CD1c-positive myeloid dendritic cell (primary cell): ENCODE results near the gene AKAP7.
"Not testable (repeated sequence)": the region's sequence is repeated elsewhere in the genome, so short reads cannot be mapped to it uniquely, and the experiment has no call there.

ENCODE experiments used
- DNase-seq: peaks from one replicate; pipeline ENCODE4 v3.0.0-alpha.2; 2016; ENCODE audit errors: extremely low spot score

The AKAP7 gene

DNA sequence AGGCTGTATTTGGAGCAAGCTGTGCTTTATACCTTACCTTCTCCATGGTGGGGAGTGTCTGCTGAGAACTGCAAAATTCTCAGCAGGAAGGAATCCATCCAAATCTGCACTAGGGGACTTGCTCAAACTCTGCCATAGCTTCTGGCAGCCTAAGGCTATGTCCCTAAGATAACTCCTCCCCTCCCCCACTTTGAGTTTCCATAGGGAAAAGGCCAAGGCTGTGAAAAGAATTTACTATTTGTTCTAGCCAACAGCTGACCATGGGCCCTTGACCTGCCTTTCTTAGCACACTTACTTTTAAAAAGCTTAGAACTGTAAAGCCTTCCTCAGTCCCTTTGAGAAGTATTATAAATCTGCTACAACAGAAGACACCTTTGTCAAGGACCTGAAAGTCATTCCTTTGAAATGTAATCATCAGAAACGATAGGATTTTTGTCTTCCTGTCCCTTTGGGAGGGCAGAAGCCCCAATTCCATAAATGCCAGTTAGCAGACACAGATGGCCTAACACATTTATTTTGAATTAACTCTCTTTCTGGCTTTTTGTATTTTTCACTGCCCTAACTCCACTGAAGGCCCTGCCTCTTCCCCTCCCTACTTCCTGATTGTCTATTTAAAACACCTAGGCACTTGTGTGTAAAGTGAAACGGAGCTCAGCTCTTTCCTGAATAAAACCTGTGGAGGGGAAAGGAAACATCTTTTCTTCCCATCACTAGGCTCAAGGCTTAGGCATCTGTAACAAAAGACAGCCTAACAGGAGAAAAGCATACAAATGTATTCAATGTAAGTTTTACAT is 157.1 kb downstream of the AKAP7 start:
- no peak for DNase-seq

DNA sequence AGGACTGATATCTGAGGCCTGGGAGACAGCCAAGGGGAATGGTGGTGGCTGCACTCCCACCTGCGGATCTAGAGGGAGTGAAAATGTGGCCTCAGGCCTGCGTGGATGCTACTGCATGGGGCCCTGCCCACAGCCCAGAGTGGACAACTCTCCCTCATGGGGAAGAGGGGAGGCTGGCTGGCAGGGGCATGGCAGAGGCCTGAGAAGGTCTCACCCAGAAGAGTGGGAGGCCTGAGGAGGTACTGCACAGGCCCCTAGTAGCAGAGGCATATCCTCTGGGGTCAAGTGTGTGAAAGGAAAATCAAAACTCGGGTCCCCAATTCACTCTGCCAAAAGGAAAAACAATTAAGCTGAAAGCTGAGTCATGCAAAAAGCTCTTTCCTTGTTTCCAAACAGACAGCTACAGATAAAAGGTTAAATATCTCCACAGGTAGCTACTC is 158.2 kb downstream of the AKAP7 start:
- no peak for DNase-seq

DNA sequence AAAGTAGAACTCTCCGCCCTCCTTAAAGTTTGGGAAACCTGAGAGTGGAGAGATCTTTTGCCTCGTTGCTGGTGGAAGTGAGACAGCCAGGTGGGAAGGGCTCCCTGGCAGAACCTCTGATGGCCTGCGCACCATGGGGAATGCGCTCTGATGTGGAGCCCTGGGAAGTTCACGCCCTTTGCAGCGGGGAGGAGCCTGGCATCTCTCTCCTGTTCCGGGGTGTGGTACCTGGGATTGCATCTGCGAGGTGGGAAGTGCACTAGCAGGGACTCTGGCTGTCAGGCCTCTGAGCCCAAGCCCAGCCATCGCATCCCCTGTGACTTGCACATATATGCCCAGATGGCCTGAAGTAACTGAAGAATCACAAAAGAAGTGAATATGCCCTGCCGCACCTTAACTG is 159.8 kb downstream of the AKAP7 start:
- no peak for DNase-seq

DNA sequence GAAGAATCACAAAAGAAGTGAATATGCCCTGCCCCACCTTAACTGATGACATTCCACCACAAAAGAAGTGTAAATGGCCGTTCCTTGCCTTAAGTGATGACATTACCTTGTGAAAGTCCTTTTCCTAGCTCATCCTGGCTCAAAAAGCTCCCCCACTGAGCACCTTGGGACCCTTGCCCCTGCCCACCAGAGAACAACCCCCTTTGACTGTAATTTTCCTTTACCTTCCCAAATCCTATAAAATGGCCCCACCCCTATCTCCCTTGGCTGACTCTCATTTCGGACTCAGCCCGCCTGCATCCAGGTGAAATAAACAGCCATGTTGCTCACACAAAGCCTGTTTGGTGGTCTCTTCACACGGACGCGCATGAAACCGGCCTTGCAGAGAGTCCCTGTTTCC is 165.6 kb downstream of the AKAP7 start:
- DNase-seq: not testable (repeated sequence)

DNA sequence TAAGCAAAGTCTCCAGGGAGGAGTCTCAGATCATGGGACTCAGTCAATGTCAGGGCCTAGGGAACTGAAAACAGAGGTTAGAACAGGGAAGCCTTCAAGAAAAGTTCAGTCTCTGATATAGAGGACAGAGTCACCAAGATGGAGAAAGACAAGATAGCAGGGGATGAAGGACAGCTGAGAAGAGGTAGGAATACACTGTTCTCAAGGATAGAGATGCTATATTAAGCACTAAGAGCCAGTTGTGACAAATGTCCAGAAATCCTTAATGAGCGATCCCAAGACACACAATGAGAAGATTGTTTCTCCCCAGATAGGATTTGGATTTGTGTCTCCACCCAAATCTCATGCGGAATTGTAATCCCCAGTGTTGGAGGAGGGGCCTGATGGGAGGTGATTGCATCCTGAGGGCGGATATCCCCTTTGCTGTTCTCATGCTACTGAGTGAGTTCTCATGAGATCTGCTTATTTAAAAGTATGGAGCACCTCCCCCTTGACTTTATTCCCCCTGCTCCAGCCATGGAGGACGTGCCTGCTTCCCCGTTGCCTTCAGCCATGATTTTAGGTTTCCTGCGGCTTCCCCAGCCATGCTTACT is 168.2 kb downstream of the AKAP7 start:
- no peak for DNase-seq

DNA sequence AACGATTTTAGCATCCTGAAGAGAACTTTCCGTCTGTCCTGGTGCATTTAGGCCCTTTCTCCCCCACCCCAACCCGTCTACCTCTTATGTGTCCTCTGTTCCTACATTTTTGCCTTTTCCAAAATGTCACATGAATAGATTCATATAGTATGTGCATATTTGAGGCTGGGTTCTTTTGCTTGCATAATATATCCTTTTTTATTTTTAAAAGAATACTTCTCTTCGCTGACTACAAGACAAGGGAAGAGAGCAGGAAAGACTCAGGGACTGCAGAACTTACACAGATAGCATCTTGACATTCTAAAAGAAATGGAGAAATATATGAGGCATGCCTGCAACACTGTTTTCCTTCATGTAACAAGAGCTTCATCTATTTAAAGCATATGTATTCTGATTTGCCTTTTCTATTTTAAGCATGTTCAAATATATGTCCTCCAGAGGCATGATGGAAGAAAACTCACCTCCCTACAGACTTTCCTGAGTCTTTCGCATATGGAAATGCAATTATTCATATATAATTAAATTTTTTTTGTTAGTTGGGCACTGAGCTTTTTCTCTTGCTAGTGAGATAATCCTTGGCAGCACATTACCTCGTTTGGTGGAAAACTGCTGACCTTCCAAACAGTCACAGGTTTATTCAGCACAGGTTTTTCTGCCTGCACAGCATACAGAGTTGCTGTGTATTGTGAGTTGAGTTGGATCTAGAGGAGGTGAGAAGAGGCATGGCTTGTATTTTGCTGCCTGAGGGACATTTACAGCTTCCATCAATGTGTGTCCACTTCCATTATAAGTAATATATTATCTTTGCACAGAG is 170.0 kb downstream of the AKAP7 start:
- no peak for DNase-seq

DNA sequence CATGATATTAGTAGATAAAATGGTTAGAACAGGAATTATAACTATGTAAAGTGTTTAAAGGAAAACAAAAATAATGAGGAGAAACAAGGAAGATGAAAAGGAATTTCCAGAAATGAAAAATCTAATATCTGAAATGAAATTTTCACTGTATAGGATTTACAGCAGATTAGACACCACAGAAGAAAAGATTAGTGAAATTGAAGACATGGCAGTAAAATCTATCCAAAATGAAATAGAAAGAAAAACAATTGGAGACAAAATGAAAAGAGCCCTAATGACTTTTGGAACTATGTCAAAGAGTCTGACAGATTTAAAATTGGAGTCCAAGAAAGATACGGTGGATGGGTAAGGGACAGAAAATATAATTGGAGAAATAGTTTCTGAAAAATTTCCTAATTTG is 174.2 kb downstream of the AKAP7 start:
- DNase-seq: no peak

DNA sequence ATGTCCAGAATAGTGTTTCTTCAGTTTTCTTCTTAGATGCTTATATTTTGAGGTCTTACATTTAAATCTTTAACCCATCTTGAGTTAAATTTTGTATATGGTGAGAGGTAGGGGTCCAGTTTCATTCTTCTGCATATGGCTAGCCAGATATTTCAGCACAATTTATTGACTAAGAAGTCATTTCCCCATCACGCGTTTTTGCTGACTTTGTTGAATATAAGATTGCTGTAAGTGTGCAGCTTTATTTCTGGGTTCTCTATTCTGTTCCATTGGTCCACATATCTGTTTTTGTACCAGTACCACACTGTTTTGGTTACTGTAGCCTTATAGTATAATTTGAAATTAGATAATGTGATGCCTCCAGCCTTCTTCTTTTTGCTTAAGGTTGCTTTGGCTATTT is 179.6 kb downstream of the AKAP7 start:
- DNase-seq: no peak

DNA sequence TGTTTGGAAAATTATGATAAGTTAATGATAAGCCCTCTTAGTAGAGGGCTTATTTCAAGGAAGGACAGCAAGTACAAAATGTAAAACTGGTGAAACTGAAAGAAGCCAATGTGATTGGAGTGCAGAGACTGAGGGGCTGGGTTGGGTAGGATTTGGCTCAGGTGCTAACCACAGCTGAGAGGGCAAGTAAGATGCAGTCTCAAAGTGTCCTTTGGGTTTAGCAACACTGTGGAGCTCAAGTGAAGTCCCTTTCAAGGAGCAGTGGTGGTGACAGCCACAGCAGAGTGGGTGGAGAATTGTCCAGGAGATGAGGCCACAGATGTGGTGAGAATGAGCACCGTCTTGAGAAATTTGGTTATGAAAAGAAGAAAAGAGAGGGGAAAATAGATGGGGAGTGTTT is 181.4 kb downstream of the AKAP7 start:
- DNase-seq: no peak

DNA sequence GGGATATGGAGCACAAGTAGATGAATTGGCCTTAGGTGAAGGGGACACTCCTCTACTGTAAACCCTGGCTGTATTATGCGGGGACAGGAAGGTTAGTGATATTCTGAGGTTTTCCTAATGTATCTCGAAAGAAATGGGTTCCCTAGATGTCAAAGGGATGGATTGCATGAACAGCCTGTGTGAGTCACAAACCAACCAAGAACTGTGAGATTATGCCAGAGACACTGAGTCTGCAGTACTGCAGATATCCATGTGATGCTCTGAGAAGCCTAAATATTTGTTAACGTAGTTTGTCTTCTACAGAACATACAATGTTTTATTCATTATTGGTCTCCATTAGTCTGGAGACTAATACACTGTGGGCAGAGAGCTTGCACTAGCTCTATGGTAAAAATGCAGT is 182.2 kb downstream of the AKAP7 start:
- DNase-seq: no peak

DNA sequence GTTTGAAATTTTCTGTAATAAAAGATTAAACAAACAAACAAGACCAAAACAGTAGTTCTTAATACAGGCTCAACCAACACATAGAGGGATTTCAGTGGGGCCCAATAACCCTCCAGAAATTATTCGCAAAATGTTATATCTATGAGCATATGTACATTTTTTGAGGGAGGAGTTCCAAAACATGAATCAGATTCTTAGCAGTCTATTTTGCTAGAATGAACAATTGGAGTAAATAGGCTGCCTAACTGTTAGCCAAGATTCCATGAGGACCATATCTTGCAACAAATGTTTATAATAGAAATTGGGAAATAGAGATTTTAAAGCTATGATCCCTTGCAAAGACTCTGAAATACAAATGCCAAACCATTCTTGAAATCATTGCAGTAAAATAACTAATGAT is 186.3 kb downstream of the AKAP7 start:
- DNase-seq: no peak

DNA sequence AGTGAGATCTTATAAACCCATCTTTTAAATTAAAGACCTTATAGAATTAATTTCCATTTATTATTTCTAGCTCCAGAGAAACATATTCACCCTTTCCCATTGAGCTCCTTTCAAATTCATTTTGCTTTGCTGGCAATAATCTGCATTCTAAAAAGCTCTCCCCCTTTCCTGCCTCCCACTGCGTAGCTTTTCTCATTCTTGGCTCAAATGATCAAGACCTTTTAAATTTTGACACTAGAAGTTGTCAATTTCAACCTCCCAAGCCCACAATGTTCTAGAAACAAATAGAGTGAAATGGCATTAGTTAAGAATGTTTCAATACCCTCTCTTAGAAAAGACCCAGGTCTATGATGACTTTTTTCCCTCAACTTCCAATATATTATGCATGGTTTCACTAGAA is 186.9 kb downstream of the AKAP7 start:
- DNase-seq: no peak

DNA sequence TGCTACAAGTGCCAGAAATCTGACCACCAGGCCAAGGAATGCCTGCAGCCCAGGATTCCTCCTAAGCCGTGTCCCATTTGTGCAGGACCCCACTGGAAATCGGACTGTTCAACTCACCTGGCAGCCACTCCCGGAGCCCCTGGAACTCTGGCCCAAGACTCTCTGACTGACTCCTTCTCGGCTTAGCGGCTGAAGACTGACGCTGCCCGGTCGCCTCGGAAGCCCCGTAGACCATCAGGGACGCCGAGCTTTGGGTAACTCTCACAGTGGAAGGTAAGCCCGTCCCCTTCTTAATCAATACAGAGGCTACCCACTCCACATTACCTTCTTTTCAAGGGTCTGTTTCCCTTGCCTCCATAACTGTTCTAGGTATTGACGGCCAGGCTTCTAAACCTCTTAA is 190.4 kb downstream of the AKAP7 start:
- not testable (repeated sequence) for DNase-seq

DNA sequence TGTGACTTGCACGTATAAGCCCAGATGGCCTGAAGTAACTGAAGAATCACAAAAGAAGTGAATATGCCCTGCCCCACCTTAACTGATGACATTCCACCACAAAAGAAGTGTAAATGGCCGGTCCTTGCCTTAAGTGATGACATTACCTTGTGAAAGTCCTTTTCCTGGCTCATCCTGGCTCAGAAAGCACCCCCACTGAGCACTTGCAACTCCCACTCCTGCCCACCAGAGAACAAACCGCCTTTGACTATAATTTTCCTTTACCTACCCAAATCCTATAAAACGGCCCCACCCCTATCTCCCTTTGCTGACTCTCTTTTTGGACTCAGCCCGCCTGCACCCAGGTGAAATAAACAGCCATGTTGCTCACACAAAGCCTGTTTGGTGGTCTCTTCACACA is 193.5 kb downstream of the AKAP7 start:
- not testable (repeated sequence) for DNase-seq

DNA sequence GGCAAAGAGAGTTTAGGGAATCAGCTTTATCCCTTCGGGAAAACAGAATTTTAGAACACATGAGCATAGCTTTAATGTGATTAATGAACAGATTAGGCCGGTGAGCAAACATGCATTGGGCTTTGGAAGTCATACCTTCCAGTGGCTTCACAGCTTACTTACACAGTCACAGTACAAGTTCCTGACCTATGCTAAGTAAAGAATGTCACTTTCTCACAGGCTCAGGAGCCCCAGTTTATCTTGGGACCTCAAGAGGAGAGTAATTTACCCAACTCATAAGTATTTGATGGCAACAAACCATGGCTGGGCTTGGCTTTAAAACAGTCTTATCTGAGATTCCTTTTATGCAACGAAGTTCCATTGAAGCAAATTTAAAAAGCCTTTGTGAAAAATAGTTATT is 195.9 kb downstream of the AKAP7 start:
- DNase-seq: no peak

DNA sequence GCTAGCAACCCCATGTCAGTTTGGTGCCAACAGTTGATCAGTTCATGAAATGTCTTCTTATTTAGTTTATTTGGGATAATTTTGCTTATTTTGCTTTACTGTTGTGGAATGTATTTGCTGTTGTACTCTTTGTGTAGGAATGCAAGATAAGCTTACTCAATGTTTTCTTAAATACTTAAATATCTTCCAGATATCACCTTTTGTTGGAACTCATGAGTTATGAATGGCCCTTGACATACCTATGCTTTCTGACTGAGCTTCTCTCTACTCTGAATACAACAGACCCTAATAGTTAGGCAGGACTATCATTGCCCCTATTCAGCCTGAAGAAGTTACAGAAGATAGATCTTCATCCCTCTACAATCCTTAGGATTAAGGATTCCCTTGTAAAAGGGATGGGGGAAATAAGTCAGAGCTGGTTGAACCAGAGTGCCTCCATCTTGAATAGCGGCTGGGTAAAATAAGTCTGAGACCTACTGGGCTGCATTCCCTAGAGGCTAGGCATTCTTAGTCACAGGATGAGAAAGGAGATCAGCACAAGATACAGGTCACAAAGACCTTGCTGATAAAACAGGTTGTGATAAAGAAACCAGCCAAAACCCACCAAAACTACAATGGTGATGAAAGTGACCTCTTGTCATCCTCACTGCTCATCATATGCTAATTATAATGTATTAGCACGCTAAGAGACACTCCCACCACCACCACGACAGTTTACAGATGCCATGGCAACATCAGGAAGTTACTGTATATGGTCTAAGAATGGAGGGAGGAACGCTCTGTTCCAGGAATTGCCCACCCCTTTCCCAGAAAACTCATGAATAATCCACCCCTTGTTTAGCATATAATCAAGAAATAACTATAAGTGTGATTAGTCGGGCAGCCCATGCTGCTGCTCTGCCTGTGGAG is 196.9 kb downstream of the AKAP7 start:
- no peak for DNase-seq
